ENCODE measurements around the gene EPC2.
"Not testable (repeated sequence)": the region's sequence is repeated elsewhere in the genome, so short reads cannot be mapped to it uniquely, and the experiment has no call there.

Gene EPC2

DNA sequence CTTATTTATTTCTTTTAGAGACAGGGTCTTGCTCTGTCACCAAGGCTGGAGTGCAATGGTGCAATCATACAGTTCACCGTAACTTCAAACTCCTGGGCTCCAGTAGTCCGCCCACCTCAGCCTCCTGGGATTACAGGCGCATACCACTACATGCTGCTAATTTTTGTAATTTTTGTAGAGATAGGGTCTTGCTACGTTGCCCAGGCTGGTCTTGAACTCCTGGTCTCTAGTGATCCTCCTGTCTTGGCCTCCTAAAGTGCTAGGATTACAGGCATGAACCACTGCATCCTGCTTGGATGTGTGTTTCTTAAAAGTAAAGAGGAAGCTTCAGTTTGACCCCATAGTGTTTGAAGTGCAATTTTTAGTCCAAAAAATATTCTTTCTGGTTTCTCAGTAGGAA lies 125.5 kb downstream of the EPC2 start:
- Mint-ChIP-seq H3K36me3 (peaks cover 16% of the 10 kb centered on the region), H3K4me3 (no peak overlapping the region), H3K4me1 (peaks cover 11% of the 10 kb centered on the region), H3K27me3 (no peaks in the 10 kb centered on the region), H3K9me3 (no peaks in the 10 kb centered on the region), H3K27ac (no peak overlapping the region)

DNA sequence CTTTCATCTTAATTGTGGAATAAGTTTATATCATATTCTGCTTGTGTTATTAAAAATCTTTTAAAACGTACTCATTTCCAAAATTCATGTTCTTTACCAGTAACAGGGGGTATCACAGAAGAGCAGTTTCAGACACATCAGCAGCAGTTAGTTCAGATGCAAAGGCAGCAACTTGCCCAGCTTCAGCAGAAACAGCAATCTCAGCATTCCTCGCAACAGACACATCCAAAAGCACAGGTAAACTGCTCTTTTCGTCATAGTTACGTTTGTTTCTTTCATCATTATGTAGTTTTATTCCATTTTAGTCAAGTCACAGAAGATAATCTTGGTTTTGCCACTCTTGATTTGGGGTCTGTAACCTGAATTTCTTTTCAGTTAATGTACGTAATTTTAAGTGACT lies 137.0 kb downstream of the EPC2 start:
- Mint-ChIP-seq H3K27me3 (no peaks in the 10 kb centered on the region), H3K36me3 (peaks cover 17% of the 10 kb centered on the region), H3K27ac (peak overlapping the region; percentile 24), H3K4me3 (no peak overlapping the region), H3K4me1 (peaks cover 15% of the 10 kb centered on the region), H3K9me3 (no peaks in the 10 kb centered on the region)

DNA sequence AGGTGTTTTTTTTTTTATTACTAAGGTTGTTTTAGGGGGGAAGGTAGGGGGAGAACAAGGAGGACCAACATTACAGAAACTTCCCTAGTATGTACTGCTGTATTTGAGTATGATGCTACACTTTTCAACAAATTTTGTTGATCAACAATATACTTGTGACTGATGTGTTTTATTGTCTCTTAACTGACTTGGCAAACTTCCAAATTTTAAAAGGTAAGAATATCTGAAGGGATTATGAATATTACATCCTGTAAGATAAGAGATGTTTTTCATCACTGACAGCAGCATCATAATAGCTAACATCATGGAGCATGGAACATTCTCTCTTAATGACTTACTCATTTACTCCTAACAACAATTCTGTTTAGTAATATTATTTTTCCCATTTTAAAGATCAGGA lies 144.5 kb downstream of the EPC2 start:
- peaks cover 10% of the 10 kb centered on the region for H3K36me3 Mint-ChIP-seq
- peaks cover 8% of the 10 kb centered on the region for H3K4me1 Mint-ChIP-seq
- no peaks in the 10 kb centered on the region for H3K27me3 Mint-ChIP-seq

DNA sequence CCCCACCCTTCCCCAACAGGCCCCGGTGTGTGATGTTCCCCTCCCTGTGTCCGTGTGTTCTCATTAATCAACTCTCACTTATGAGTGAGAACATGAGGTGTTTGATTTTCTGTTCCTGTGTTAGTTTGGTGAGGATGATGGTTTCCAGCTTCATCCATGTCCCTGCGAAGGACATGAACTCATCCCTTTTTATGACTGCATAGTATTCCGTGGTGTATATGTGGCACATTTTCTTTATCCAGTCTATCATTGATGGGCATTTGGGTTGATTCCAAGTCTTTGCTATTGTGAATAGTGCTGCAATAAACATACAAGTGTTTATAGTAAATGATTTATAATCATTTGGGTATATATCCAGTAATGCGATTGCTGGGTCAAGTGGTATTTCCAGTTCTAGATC lies 145.6 kb downstream of the EPC2 start:
- H3K27ac Mint-ChIP-seq, H3K9me3 Mint-ChIP-seq: not testable (repeated sequence)

More for the DNA sequence above, 144.5 kb downstream of the EPC2 start:
- H3K4me3 Mint-ChIP-seq: no peak overlapping the region
- no peak overlapping the region for H3K27ac Mint-ChIP-seq
- H3K9me3 Mint-ChIP-seq: no peaks in the 10 kb centered on the region

DNA sequence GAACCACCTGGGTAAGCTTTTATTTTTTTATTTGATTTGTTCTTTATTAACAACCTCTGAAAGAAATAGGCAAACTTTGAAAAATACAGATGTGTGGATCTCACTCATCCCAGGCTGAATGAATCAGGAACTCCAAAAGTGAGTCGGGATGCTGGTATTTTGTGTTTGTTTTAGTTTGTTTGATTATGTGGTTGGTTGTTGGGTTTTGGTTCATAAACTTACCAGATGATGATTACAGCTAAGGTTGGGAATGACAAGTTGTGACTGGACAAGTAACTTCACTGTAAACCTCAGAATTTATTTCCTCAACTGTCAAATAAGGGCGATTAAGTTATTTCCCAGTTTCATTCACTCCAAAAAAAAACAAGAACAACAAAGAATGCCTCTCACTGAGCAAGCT lies 150.0 kb downstream of the EPC2 start:
- no peak overlapping the region for H3K4me3 Mint-ChIP-seq
- H3K9me3 Mint-ChIP-seq: no peaks in the 10 kb centered on the region
- H3K27me3 Mint-ChIP-seq: no peaks in the 10 kb centered on the region
- no peaks in the 10 kb centered on the region for H3K36me3 Mint-ChIP-seq
- peaks cover 8% of the 10 kb centered on the region for H3K4me1 Mint-ChIP-seq
- H3K27ac Mint-ChIP-seq: no peak overlapping the region

More for the DNA sequence above, 145.6 kb downstream of the EPC2 start:
- H3K36me3 Mint-ChIP-seq, H3K4me3 Mint-ChIP-seq, H3K4me1 Mint-ChIP-seq, H3K27me3 Mint-ChIP-seq: not testable (repeated sequence)

DNA sequence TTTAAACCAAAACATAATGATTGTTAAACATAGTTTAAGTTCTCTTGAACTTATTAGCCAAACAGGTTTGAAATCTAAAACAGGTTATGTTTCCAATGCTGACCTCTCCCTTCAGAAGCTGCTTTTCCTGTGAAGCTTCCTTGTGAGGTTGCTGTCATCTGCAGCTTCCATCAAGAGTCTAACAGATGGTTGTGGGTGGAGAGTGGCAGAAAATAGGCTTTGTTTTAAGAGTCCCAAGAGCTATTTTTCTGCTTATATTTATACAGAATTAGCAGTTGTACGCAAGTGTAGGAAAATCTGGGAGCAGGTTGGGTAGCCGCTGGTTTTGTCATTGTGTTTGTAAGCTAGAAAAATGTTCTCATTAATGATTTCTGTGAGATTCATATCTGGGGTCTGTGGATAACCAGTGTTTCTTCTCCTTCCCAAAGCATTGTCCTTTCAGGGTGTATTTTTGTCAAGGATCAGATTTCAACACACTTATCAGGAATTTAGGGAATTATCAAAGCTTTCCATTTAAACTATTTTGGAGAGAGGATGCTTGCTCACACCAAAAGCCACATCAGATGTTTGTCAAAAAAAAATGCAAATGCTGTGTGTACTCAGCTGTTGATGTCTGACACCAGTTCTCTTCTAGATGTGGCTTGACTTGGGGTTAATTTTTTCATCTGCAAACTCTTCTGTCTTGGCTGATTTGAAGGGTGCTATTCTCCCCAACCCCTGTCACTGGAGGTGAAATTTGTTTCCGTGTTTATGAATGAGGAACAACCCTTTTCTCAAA lies 152.4 kb downstream of the EPC2 start:
- Mint-ChIP-seq H3K36me3 (no peaks in the 10 kb centered on the region), H3K4me3 (no peak overlapping the region), H3K27me3 (no peaks in the 10 kb centered on the region), H3K9me3 (no peaks in the 10 kb centered on the region), H3K4me1 (peaks cover 4% of the 10 kb centered on the region), H3K27ac (no peak overlapping the region)

DNA sequence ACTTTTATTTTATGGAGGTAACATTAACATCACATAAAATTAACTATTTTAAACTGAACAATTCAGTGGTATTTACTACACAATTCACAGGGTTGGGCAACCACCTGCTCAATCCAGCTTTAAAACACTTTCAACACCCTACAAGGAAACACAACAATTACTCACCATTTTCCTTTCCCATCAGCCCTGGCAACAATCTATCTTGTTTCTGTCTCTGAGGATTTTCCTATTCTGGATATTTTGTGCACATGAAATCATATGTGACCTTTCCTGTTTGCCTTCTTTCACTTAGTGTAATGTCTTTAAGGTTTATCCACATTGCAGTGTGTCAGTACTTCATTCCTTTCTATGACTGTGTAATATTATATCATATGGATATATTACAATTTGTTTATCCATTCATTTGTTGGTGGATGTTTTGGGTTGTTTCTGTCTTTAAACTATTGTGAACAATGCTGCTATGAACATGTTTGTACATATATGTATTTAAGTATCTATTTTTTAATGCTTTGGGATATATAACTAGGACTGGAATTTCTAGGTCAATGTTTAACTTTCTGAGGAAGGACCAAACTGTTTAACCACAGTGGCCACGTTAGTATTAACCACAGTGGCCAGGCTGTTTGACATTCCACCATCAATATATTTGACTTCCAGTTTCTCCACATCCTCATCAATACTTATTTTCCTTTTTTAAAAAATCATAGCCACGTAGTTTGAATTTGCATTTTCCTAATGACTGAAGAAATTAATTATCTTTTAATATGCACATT lies 158.1 kb downstream of the EPC2 start:
- peaks cover 2% of the 10 kb centered on the region for H3K36me3 Mint-ChIP-seq
- no peak overlapping the region for H3K4me3 Mint-ChIP-seq
- no peak overlapping the region for H3K27ac Mint-ChIP-seq
- peaks cover 4% of the 10 kb centered on the region for H3K27me3 Mint-ChIP-seq
- H3K9me3 Mint-ChIP-seq: peaks cover 11% of the 10 kb centered on the region
- no peaks in the 10 kb centered on the region for H3K4me1 Mint-ChIP-seq

DNA sequence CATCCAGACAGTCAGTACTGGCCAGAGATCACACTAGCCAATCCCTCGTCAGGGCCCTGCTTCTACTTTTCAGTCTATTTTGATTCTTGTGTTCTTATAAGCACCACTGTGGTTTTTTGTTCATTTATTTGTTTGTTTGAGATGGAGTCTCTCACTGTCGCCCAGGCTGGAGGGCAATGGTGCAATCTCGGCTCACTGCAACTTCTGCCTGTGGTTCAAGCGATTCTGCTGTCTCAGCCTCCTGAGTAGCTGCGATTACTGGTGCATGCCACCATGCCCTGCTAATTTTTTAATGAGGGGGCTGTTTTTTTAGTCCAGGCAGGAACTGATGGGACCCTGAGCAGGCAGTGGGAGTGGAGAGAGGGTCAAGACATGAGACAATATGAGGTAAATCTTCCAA lies 165.5 kb downstream of the EPC2 start:
- H3K36me3 Mint-ChIP-seq: no peaks in the 10 kb centered on the region
- H3K9me3 Mint-ChIP-seq: peaks cover 12% of the 10 kb centered on the region
- no peak overlapping the region for H3K27ac Mint-ChIP-seq
- no peaks in the 10 kb centered on the region for H3K4me1 Mint-ChIP-seq
- H3K4me3 Mint-ChIP-seq: no peak overlapping the region
- H3K27me3 Mint-ChIP-seq: peaks cover 7% of the 10 kb centered on the region

DNA sequence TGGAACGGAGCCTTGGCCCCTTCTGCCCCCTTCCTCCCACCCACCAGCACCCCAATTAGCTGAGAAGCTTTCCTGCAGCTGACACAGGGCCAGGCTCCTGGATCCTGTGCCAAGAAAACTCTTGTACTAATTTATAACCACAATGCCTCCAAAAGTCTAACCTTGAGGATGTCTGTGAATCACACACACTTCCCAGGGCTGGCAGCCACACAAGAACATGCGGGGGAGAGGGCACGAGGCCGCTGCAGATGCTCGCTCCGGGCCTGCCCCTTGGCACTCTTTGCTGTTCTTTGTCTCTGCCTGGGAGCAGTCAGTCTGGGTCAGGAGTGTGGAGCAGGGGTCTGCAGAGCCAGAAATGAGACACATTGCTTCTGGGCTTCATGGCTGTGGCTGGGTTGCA lies 167.8 kb downstream of the EPC2 start:
- Mint-ChIP-seq H3K36me3 (no peaks in the 10 kb centered on the region), H3K27me3 (peaks cover 7% of the 10 kb centered on the region), H3K4me3 (no peak overlapping the region), H3K4me1 (peaks cover 3% of the 10 kb centered on the region), H3K27ac (no peak overlapping the region), H3K9me3 (peaks cover 9% of the 10 kb centered on the region)

DNA sequence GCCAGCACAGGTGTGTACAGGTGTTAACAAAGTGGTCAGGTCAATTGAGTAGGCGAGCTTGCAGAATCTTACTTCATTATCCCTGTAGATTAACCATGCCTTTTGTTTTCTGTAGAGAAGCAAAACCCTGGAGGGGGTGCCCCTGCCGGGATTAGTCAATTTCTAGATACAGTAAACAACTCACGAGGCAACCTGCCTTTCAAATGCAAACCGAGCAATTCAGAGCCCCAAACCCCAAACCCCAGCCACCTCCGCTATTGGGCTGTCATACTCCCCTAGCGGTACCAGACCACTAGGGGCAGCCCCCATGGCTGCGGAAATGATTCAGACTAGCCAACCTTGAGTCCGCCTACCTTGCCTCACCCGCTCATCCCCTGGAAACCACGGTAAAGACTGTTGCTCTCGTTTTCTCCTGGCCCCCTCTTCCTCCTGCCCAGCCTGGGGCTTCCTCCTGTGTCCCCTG lies 169.1 kb downstream of the EPC2 start:
- Mint-ChIP-seq H3K4me1 (peaks cover 3% of the 10 kb centered on the region), H3K36me3 (no peaks in the 10 kb centered on the region), H3K27ac (no peak overlapping the region), H3K27me3 (peaks cover 5% of the 10 kb centered on the region), H3K9me3 (no peaks in the 10 kb centered on the region), H3K4me3 (no peak overlapping the region)

DNA sequence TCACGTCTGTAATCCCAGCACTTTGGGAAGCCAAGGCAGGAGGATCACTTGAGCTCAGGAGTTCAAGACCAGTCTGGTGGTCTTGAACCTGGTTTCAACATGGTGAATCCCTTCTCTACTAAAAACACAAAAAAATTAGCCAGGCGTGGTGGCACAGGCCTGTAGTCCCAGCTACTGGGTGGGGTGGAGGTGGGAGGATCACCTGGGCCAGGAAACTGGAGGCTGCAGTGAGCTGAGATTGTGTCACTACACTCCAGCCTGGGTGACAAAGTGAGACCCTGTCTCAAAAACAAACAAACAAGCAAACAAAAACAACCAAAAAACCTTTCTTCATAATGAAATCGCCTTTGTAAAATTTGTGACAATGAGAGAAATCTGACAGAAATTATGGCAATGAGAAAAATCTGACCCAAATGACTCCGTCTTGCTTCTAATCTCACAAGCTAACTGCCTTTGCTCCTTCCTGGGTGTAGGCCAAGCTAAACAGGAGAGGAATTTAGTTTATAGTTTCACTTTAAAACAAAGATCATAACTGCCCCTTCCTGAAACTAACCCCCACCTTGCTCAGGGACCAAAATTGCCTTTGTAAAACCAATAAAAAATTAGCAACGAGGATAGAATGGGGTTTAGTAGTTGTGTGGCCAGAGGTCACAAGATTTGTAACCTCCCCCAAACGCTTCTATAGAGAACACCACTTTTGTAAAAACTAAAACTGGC lies 169.8 kb downstream of the EPC2 start:
- Mint-ChIP-seq H3K4me3 (no peak overlapping the region), H3K4me1 (peaks cover 3% of the 10 kb centered on the region), H3K9me3 (no peaks in the 10 kb centered on the region), H3K27me3 (peaks cover 5% of the 10 kb centered on the region), H3K36me3 (no peaks in the 10 kb centered on the region), H3K27ac (no peak overlapping the region)

DNA sequence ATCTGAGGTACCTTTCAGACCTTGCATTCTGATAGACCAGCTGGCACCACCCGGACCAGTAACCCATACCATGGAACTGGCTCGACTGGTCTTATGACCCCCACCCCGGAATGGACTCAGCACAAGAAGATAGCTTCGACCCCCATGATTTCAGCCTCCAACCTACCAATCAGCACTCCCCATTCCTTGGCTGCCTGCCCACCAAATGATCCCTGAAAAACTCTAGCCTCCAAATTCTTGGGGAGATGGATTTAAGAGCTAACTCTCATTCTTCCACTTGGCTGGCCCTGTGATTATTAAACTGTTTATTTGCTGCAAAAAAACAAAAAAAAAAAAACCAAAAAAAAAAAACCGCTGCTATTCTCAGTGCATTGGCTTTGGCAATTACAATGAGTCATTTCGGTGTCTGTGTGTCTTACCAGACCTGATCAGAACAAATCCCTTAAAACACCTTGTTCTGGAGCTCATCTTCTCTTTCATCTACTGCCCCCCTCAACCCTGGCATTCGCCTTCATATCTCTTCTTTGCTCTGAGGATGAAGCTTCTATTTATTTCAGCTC lies 170.4 kb downstream of the EPC2 start:
- H3K27ac Mint-ChIP-seq: no peak overlapping the region
- H3K4me1 Mint-ChIP-seq: peaks cover 3% of the 10 kb centered on the region
- no peak overlapping the region for H3K4me3 Mint-ChIP-seq
- H3K27me3 Mint-ChIP-seq: peaks cover 5% of the 10 kb centered on the region
- H3K9me3 Mint-ChIP-seq: no peaks in the 10 kb centered on the region
- no peaks in the 10 kb centered on the region for H3K36me3 Mint-ChIP-seq

DNA sequence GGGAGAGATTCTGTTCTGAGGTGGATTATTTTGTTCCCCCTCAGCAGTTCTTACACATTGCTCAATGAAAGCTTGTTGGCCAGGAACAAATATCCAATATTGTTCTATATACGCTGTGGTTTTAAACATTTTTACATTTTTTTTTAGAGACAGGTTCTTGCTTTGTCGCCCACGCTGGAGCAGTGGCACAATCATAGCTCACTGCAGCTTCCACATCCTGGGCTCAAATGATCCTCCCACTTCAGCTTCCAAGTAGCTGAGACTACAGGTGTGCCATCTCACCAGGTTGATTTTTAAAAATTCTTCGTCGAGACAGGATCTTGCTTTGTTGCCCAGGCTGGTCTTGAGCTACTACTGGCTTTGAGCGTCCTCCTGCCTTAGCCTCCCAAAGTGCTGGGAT lies 171.6 kb downstream of the EPC2 start:
- no peak overlapping the region for H3K27ac Mint-ChIP-seq
- H3K36me3 Mint-ChIP-seq: no peaks in the 10 kb centered on the region
- H3K27me3 Mint-ChIP-seq: peaks cover 10% of the 10 kb centered on the region
- H3K4me3 Mint-ChIP-seq: no peak overlapping the region
- H3K4me1 Mint-ChIP-seq: peaks cover 3% of the 10 kb centered on the region
- H3K9me3 Mint-ChIP-seq: no peaks in the 10 kb centered on the region

DNA sequence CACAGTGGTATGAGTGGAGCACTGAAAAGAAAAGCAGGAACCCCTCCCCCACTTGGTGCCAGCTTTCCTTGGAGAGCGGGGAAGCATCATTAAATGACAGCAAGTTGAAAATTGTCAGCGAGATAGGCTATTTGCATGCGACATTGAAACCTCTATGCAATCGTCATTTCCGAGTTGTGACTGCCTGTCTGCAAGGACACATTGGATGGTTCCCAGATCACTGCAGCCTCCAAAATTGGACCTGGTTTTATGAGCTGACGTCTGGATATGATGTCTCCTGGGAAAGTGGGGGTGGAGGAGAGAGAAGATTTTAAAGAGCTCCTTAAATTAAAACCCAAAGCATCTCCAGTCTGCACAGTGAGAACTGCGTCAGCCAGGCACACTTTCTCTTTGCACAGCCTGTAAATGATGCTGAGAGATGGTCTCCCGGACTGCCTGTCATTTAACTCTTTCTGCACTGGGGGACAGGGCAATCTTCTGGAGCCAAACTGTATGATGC lies 172.7 kb downstream of the EPC2 start:
- peaks cover 3% of the 10 kb centered on the region for H3K4me1 Mint-ChIP-seq
- H3K4me3 Mint-ChIP-seq: peak overlapping the region; percentile 58
- no peaks in the 10 kb centered on the region for H3K36me3 Mint-ChIP-seq
- no peak overlapping the region for H3K27ac Mint-ChIP-seq
- H3K27me3 Mint-ChIP-seq: peaks cover 10% of the 10 kb centered on the region
- H3K9me3 Mint-ChIP-seq: no peaks in the 10 kb centered on the region

DNA sequence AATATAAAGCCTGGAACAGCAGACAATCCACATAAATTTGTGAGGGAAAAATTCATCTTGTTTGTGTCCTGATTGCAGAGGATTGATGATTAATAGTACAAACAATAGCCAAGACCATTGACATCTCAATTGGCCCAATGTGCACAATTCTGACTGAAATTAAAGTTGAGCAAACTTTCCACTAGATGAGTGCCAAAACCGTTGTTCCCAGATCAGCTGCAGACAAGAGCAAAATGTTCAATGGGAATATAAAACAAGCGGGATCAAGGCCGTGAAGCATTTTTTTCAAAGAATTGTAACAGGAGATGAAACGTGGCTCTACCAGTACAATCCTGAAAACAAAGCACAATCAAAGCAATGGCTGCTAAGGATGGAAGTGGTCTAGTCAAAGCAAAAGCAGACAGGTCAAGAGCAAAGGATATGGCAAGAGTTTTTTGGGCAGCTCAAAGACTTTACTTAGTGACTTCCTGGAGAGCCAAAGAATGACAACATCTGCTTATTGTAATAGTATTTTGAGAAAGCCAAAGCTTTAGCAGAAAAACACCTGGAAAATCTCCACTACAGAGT lies 174.6 kb downstream of the EPC2 start:
- H3K4me3 Mint-ChIP-seq: no peak overlapping the region
- peaks cover 3% of the 10 kb centered on the region for H3K4me1 Mint-ChIP-seq
- no peaks in the 10 kb centered on the region for H3K36me3 Mint-ChIP-seq
- H3K27ac Mint-ChIP-seq: no peak overlapping the region
- no peaks in the 10 kb centered on the region for H3K9me3 Mint-ChIP-seq
- peaks cover 10% of the 10 kb centered on the region for H3K27me3 Mint-ChIP-seq

All from activated naive CD4-positive, alpha-beta T cell treated with anti-CD3 and anti-CD28 coated beads, Interleukin-2, amount 50 U/mL, for 24 hours (primary cell).